Renal cortical epithelial cell (primary cell): Measurements from ENCODE around the gene NFIA. TPM values are rescaled to one million over a fixed set of nuclear protein-coding genes. Genes with fewer than 3 reads are reported as not detected.

Experiments used
- DNase-seq: peaks from one replicate; pipeline ENCODE4 v3.0.0-alpha.2; 2011; ENCODE audit warnings: low read depth
- total RNA-seq: library from RNA; depleted of rRNA; stranded (reverse); fragments of >200 nt; gene quantifications from 2 replicates; pipeline ENCODE4 v1.2.3, GENCODE V29; 2014

The NFIA gene
- total RNA-seq, 1 donor from 2014 or later, result 8.2 TPM

DNA sequence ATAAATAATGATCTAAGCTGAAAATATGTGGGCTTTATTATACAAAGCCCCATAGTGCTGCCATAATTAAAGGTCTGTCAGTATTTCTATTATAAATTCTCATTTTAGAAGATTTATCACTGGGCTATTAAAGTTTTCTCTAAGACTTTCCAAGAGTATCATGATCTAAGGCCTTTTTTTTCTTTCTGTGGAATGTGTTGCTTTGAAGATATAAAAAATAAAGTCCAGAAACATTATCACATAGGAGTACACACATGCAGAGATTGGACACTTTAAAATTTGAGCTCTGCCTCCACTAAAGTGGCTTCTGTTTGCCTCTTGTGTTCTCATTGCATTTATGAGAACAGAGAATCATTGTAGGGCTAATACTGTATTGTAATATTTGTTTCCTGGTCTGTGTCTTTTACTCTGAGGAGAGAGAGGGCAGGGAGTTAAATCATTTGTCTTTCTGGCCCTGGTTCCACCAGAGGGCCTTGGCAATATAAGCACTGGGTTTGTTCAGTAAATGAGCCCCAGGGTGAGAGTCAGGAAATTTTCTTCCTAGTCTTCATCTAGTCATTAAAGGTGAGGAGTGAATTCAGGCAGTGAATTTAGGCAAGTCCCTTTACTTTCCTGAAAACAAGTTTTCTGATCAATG is 70.2 kb downstream of the NFIA start:
- DNase-seq, result peak; percentile 36

GRCh38 chr1:61156576-61157467 is 74.5 kb downstream of the NFIA start:
- no peak for DNase-seq

GRCh38 chr1:61157468-61157987 is 75.2 kb downstream of the NFIA start:
- DNase-seq, result peak; percentile 93

DNA sequence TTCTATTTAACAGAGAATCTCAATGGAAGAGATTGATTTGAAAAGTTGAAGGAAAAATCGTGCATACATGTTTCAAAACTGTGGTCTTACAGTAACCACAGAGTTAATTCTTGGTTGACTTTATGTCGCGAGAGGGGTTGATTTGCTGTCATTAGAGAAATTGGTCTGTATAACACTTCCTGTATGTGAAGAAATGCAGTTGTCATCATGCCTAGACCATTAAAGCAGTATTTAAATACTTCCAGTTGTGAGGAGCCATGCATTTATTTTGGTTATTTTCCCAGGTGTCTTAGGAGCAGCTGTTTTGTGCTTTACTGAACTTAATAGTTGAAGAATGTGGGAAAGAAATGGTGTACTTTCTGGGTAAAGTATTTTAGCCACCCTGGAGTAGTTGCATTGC is 76.2 kb downstream of the NFIA start:
- DNase-seq, result no peak

GRCh38 chr1:61160526-61160925 is 78.2 kb downstream of the NFIA start:
- no peak for DNase-seq

- peak; percentile 59 for DNase-seq
Measured at GRCh38 chr1:61162520-61163258, 80.3 kb downstream of the NFIA start.

DNA sequence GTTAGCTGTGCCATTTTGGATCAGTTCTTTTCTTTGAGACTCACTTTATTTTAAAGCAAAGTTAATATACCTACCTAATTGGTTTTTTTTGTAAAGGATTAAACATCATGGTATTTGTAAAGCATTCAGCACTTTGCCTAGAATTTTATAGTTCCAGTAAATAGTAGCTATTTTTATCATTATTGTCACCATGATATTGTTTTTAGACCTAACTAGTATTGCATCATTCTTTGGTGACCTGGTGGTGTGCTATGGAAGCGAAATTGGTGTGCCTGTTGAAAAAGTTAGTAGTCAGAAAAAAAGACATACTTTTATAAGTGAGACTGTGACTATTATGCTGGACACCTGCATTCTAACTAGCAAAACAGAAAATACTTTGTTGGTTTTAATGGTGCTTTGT is 81.0 kb downstream of the NFIA start:
- DNase-seq, result no peak

DNA sequence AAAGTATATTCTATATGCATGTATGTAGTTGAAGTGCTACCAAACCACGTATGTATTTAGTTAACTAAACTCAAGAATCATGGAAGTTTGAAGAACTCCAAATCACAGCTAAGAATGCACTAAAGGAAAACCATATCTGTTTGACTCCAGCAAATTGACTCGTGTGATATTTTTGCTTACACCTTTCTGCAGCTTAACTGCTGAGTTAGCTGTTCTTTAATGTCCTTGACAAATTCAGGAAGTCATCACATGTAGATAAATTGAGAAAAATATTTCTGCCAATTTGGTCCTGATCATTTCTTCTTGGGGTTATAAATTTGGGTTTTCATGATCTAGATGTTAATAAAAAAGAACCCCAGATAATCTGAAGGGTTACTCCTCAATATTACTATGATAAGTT is 83.0 kb downstream of the NFIA start:
- DNase-seq, result no peak

GRCh38 chr1:61167309-61167708 is 84.9 kb downstream of the NFIA start:
- DNase-seq, result no peak

- no peak for DNase-seq
Measured at GRCh38 chr1:61169045-61169444, 86.7 kb downstream of the NFIA start.

GRCh38 chr1:61169634-61170033 is 87.3 kb downstream of the NFIA start:
- no peak for DNase-seq

DNA sequence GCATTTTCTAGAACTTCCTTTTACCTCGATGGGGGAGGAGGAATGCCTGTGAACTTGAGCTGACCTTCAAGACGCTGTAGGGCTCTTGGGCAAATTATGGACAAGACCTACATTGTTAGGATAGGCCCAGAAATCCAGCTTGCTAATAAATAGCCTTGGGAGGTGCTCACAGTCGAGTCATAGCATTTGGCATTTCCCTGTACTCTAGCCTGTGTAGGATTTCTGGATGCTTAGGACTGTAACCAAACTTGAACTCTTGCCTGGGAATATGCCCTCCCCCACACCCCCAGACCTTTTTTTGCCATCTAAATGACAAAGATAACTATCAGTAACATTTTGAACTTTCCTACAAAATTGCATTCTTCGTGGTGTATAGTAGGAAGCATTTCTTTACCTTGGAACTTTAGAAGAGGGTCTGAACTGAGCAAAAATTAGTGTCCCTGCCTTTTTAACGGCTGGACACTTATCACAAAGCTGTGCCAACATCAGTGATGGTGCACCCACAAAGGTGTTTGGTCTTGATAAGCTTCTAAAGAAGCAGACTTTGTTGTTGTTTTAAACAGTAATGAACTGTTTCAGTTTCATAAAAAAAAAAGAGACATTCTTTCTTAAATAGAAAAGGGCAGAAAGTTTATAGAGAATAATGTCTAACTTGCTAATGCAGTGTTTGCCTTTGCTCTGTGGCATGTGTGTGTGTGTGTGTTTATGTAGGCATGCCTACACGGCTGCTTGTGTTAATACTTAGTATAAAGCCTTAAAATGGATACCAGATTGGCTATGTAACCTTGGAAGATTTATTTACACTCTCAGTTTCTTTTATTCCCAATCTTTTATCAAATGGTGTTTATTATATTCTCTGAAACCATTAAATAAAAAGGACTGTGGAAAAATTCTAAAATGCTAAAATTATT is 88.2 kb downstream of the NFIA start:
- DNase-seq, result peak; percentile 80

GRCh38 chr1:61171346-61171745 is 89.0 kb downstream of the NFIA start:
- no peak for DNase-seq

- no peak for DNase-seq
Measured at GRCh38 chr1:61171974-61172373, 89.6 kb downstream of the NFIA start.

DNA sequence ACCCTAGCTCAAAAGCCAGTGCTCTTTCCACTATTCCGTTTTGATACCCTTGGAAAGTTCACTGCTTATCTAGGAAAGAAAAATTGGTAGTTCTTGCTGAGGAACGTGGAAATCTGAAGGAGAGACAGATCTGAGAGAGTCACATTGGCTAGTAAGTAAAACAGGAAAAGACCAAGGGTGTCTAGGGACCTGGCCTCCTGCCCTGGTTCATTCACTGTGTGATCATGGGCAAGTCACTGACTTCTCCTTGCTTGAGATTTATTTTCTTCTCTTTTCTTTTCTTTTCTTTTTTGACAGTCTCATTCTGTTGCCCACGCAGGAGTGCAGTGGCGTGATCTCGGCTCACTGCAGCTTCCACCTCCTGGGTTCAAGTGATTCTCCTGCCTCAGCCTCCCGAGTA is 90.8 kb downstream of the NFIA start:
- DNase-seq, result no peak

DNA sequence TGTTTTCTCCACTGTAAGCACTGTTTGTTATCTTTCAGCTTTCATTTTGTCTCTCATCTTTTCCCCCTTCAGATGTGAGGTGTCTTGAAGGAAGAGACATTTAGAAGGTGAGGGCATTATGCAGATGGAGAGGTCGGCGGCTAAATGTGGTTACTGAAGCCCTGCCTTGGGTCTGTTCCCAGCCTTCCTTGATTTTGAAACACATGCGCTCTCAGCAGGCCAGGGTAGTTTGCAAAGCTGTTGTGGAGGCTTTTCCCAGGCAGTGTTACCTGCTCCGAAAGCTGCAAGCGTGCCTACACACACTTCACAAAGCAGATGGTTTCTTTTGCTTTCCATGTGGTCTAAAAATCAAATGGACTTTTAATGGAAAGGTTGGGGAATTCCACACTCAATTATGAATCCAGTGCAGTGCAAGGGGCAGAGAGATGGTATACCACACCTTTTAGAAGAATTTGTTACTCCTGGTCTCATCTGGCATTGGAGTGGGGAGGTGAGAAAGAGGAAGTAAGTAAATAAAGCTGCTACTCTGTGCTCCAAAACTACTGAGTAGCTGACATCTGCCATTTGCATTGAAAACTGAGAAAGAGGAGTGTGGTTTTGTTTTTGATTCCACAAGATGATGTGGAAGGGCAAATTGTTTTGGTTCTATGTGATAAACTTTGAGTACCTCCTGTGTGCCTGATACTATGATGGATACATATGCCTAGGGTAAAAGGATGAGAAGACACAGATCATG is 91.9 kb downstream of the NFIA start:
- no peak for DNase-seq

DNA sequence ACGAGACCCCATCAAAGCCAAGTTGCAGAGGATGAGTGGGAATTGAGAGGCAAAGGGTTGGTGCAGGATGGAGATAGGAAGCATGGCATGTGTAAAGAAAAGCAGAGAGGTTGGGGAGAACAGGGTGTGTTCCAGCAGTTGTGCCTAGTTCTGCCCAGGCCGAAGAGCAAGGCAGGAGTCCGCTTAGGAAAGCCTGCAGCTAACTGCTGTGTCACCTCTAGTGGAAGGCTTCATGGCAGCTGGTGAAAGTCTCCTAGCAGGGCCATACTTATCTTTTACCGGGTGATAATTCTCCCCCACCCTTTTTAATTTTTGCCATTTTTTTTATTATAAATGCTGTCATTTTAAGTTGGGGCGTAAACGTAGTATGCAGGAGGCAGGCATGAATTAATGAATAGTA is 93.6 kb downstream of the NFIA start:
- no peak for DNase-seq

DNA sequence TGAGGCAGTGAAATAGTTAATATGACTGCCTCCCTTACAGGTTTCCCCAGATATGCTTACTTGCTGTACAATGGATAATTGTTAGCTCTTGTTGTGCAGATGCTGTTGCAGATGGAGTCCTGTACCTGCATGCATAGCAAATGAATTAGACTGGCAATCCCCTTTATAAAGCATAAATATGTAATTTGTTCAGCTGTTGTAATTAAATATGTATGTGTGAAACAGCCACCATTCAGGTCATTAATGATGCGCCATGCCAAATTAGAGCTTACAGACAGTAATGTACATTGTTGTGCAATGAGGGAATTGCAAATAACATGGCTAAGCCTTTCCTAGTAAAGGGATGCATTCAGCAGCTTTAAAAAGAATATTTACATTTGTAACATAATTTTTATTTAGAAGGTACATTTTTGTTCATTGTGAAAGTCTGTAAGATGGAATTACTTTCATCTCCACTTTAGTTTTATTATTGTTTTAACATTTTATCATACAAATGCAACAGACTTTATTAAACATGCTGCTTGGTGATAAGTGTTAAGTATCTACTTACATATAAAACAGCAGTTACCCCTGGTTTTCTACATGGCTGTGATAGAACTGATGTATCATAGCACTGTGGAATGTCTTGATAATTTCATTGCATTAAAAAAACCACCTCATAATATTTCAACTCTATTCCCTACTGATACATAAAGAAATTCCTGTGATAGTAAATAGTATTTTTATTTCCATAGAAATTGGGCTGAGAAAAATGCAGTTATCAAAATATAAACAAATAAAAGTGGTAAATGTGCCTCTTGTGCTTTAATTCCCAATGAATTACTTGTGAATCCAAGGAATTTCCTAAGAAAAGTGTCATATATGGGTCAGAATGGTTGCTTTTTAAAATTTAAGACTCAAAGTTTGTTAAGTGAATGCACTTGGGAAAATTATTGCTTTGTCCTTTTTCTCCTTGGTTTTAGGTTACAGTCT is 99.0 kb downstream of the NFIA start:
- DNase-seq, result no peak

- DNase-seq, result peak; percentile 75
Measured at GRCh38 chr1:61182049-61182448, 99.7 kb downstream of the NFIA start.
